Natural killer cell treated with Interleukin-12 subunit alpha and Interleukin-12 subunit beta and Interleukin-15 and Interleukin-18, amount 100 ng/mL, for 72 hours (primary cell): Measurements from ENCODE around the gene CAMSAP1. TPM values are rescaled to one million over a fixed set of nuclear protein-coding genes. Genes with fewer than 3 reads are reported as not detected.

Experiments used
- ATAC-seq, 2 donors: fragments of 150-1000 bp; cut with Tn5 transposase in 1 of 2; sonication (Bioruptor Pico), chemical (Tn5 transposase) in 1 of 2; 2 replicates each; pipeline ENCODE4 v1.10.0; 2021
- DNase-seq: peaks from one replicate; pipeline ENCODE4 v3.0.0; 2022; ENCODE audit warnings: low spot score
- H3K27ac Mint-ChIP-seq, 2 donors: 1 replicate in 1 of 2; 2 replicates in 1 of 2; pipeline ENCODE4 v1.8.0; 2022; ENCODE audit warnings: mixed read lengths in 2 of 2, mild to moderate bottlenecking in 1 of 2, moderate library complexity in 1 of 2
- H3K27me3 Mint-ChIP-seq, 2 donors: 1 replicate in 1 of 2; 2 replicates in 1 of 2; pipeline ENCODE4 v1.8.0; 2022; ENCODE audit warnings: mixed read lengths in 2 of 2
- H3K36me3 Mint-ChIP-seq: one replicate; pipeline ENCODE4 v1.8.0; 2022; ENCODE audit warnings: mixed read lengths
- H3K4me1 Mint-ChIP-seq, 2 donors: 1 replicate in 1 of 2; 2 replicates in 1 of 2; pipeline ENCODE4 v1.8.0; 2022; ENCODE audit warnings: low read depth in 2 of 2, mixed read lengths in 2 of 2, mild to moderate bottlenecking in 1 of 2
- H3K4me3 Mint-ChIP-seq: one replicate; pipeline ENCODE4 v1.8.0; 2022; ENCODE audit warnings: mixed read lengths
- H3K9me3 Mint-ChIP-seq: 2 replicates; pipeline ENCODE4 v1.8.0; 2022; ENCODE audit warnings: mixed read lengths
- total RNA-seq, 2 donors: library from RNA; stranded (reverse); gene quantifications; one replicate each; pipeline ENCODE4 v1.2.3, GENCODE V29; 2022

Gene CAMSAP1
- total RNA-seq, 2 donors from 2014 or later, result 23.4 to 25.5 TPM

GRCh38 chr9:135768516-135769218 lies 138.7 kb downstream of the CAMSAP1 start:
- no peaks in the 10 kb centered on the region for H3K36me3 Mint-ChIP-seq
- DNase-seq (no peak), ATAC-seq (no peak)
- no peak overlapping the region for H3K27ac Mint-ChIP-seq
- peaks cover 6% of the 10 kb centered on the region in 2 donors for H3K4me1 Mint-ChIP-seq
- H3K9me3 Mint-ChIP-seq, result no peaks in the 10 kb centered on the region
- H3K27me3 Mint-ChIP-seq, result no peaks in the 10 kb centered on the region
- no peak overlapping the region for H3K4me3 Mint-ChIP-seq

- Mint-ChIP-seq H3K9me3 (no peaks in the 10 kb centered on the region), H3K27me3 (no peaks in the 10 kb centered on the region), H3K27ac (no peak overlapping the region), H3K4me3 (no peak overlapping the region), H3K4me1 (peaks cover 6% of the 10 kb centered on the region in 2 donors), H3K36me3 (no peaks in the 10 kb centered on the region)
- DNase-seq (no peak), ATAC-seq (no peak)
Measured at GRCh38 chr9:135766707-135767106, 140.6 kb downstream of the CAMSAP1 start.

- no peak for DNase-seq
- Mint-ChIP-seq H3K9me3 (no peaks in the 10 kb centered on the region), H3K4me3 (no peak overlapping the region), H3K27ac (no peak overlapping the region), H3K36me3 (no peaks in the 10 kb centered on the region), H3K27me3 (no peaks in the 10 kb centered on the region), H3K4me1 (peaks cover 6% of the 10 kb centered on the region in 2 donors)
- ATAC-seq, result no peak
Measured at GRCh38 chr9:135766251-135766650, 141.1 kb downstream of the CAMSAP1 start.

- H3K36me3 Mint-ChIP-seq, result no peaks in the 10 kb centered on the region
- no peak for DNase-seq
- peaks cover 6 to 9% of the 10 kb centered on the region in 2 donors for H3K4me1 Mint-ChIP-seq
Measured at GRCh38 chr9:135765416-135765815, 141.9 kb downstream of the CAMSAP1 start.

GRCh38 chr9:135764731-135765130 lies 142.6 kb downstream of the CAMSAP1 start:
- Mint-ChIP-seq H3K36me3 (no peaks in the 10 kb centered on the region), H3K27me3 (no peaks in the 10 kb centered on the region), H3K27ac (no peak overlapping the region), H3K4me1 (peaks cover 6 to 9% of the 10 kb centered on the region in 2 donors), H3K4me3 (no peak overlapping the region), H3K9me3 (no peaks in the 10 kb centered on the region)
- DNase-seq (no peak), ATAC-seq (no peak)

More at GRCh38 chr9:135765416-135765815, 141.9 kb downstream of the CAMSAP1 start:
- Mint-ChIP-seq H3K27ac (no peak overlapping the region), H3K27me3 (no peaks in the 10 kb centered on the region), H3K9me3 (no peaks in the 10 kb centered on the region), H3K4me3 (no peak overlapping the region)
- ATAC-seq, result no peak

GRCh38 chr9:135763716-135764446 lies 143.5 kb downstream of the CAMSAP1 start:
- DNase-seq (no peak), ATAC-seq (no peak)
- H3K4me1 Mint-ChIP-seq, result peaks cover 1 to 5% of the 10 kb centered on the region in 2 donors
- H3K9me3 Mint-ChIP-seq, result no peaks in the 10 kb centered on the region
- no peak overlapping the region for H3K27ac Mint-ChIP-seq
- H3K4me3 Mint-ChIP-seq, result no peak overlapping the region
- no peaks in the 10 kb centered on the region for H3K27me3 Mint-ChIP-seq
- no peaks in the 10 kb centered on the region for H3K36me3 Mint-ChIP-seq

GRCh38 chr9:135762921-135763320 lies 144.4 kb downstream of the CAMSAP1 start:
- DNase-seq (no peak), ATAC-seq (no peak)
- Mint-ChIP-seq H3K4me1 (peaks cover 0 to 3% of the 10 kb centered on the region in 2 donors), H3K36me3 (no peaks in the 10 kb centered on the region), H3K27me3 (no peaks in the 10 kb centered on the region), H3K9me3 (no peaks in the 10 kb centered on the region), H3K27ac (no peak overlapping the region), H3K4me3 (no peak overlapping the region)

- Mint-ChIP-seq H3K27ac (no peak overlapping the region), H3K4me3 (no peak overlapping the region), H3K4me1 (peaks cover 0 to 3% of the 10 kb centered on the region in 2 donors), H3K9me3 (no peaks in the 10 kb centered on the region), H3K27me3 (no peaks in the 10 kb centered on the region), H3K36me3 (no peaks in the 10 kb centered on the region)
- DNase-seq (no peak), ATAC-seq (no peak)
Measured at GRCh38 chr9:135761845-135762168, 145.5 kb downstream of the CAMSAP1 start.

- ATAC-seq (no peak), DNase-seq (no peak)
- Mint-ChIP-seq H3K4me3 (no peak overlapping the region), H3K27ac (no peak overlapping the region), H3K9me3 (no peaks in the 10 kb centered on the region), H3K27me3 (no peaks in the 10 kb centered on the region), H3K36me3 (no peaks in the 10 kb centered on the region), H3K4me1 (peaks cover 0 to 3% of the 10 kb centered on the region in 2 donors)
Measured at GRCh38 chr9:135761150-135761844, 146.0 kb downstream of the CAMSAP1 start.

- Mint-ChIP-seq H3K36me3 (no peaks in the 10 kb centered on the region), H3K27ac (no peak overlapping the region), H3K27me3 (no peaks in the 10 kb centered on the region), H3K9me3 (no peaks in the 10 kb centered on the region), H3K4me1 (peaks cover 0 to 3% of the 10 kb centered on the region in 2 donors), H3K4me3 (no peak overlapping the region)
- no peak for ATAC-seq
- no peak for DNase-seq
Measured at GRCh38 chr9:135760465-135760864, 146.9 kb downstream of the CAMSAP1 start.

GRCh38 chr9:135759676-135760300 lies 147.6 kb downstream of the CAMSAP1 start:
- Mint-ChIP-seq H3K4me1 (peaks cover 0 to 3% of the 10 kb centered on the region in 2 donors), H3K27me3 (no peaks in the 10 kb centered on the region), H3K9me3 (no peaks in the 10 kb centered on the region), H3K36me3 (no peaks in the 10 kb centered on the region), H3K4me3 (no peak overlapping the region), H3K27ac (no peak overlapping the region)
- ATAC-seq (no peak), DNase-seq (no peak)

- Mint-ChIP-seq H3K36me3 (no peaks in the 10 kb centered on the region), H3K27me3 (no peaks in the 10 kb centered on the region), H3K9me3 (no peaks in the 10 kb centered on the region), H3K4me1 (peaks cover 0 to 3% of the 10 kb centered on the region in 2 donors), H3K4me3 (no peak overlapping the region), H3K27ac (no peak overlapping the region)
- DNase-seq (no peak), ATAC-seq (no peak)
Measured at GRCh38 chr9:135758870-135759269, 148.5 kb downstream of the CAMSAP1 start.
